HepG2 (cell line): ENCODE measurements around the gene AKAP9. TPM values are rescaled to one million over a fixed set of nuclear protein-coding genes. Genes with fewer than 3 reads are reported as not detected.

ENCODE experiments used
- ASH2L ChIP-seq: fragments of 300-600, 200-600 bp; sonication (generic); IDR thresholded peaks from 2 replicates; pipeline ENCODE4 v1.7.0; 2017; ENCODE audit warnings: low read depth, mild to moderate bottlenecking, moderate library complexity, mixed read lengths, low read length; ENCODE audit not compliant: insufficient read length
- ERF ChIP-seq: IDR thresholded peaks from 2 replicates; pipeline ENCODE4 v1.6.1; 2018; ENCODE audit warnings: missing biosample characterization, missing genetic modification reagents
- GATA4 ChIP-seq: sonication (generic); IDR thresholded peaks from 2 replicates; pipeline ENCODE4 v1.6.1; 2016; ENCODE audit warnings: antibody characterized with exemption, low read depth, borderline replicate concordance
- GFI1 ChIP-seq: sonication (generic); formaldehyde crosslinking; IDR thresholded peaks from 2 replicates; pipeline ENCODE4 v1.5.0; 2020; ENCODE audit warnings: missing genetic modification reagents, mild to moderate bottlenecking, borderline replicate concordance
- HDAC2 ChIP-seq: sonication (generic); formaldehyde crosslinking; IDR thresholded peaks from 2 replicates; pipeline ENCODE4 v1.4.0; 2020; ENCODE audit warnings: missing genetic modification reagents
- KDM2A ChIP-seq: sonication (generic); formaldehyde crosslinking; IDR thresholded peaks from 2 replicates; pipeline ENCODE4 v1.4.0; 2020; ENCODE audit warnings: low read depth, missing genetic modification reagents, borderline replicate concordance
- NFE2L1 ChIP-seq: sonication (generic); formaldehyde crosslinking; IDR thresholded peaks from 2 replicates; pipeline ENCODE4 v1.4.0; 2020; ENCODE audit warnings: missing genetic modification reagents, mild to moderate bottlenecking, borderline replicate concordance
- NR2F2 ChIP-seq: IDR thresholded peaks from 2 replicates; pipeline ENCODE4 v1.6.1; 2012; ENCODE audit warnings: low read depth, inconsistent platforms, borderline replicate concordance
- RAD21 ChIP-seq: fragments of 450-650 bp; formaldehyde crosslinking; IDR thresholded peaks from 2 replicates; pipeline ENCODE4 v1.5.0; 2020; ENCODE audit warnings: mild to moderate bottlenecking
- RAD51 ChIP-seq: fragments of 450-650 bp; IDR thresholded peaks from 2 replicates; pipeline ENCODE4 v1.6.1; 2016; ENCODE audit warnings: borderline replicate concordance
- RXRA ChIP-seq: sonication (generic); formaldehyde crosslinking; IDR thresholded peaks from 2 replicates; pipeline ENCODE4 v1.5.1; 2020; ENCODE audit warnings: missing genetic modification reagents
- SNAI1 ChIP-seq: sonication (generic); formaldehyde crosslinking; IDR thresholded peaks from 2 replicates; pipeline ENCODE4 v1.5.0; 2020; ENCODE audit warnings: mild to moderate bottlenecking, missing genetic modification reagents, borderline replicate concordance
- ZNF672 ChIP-seq: sonication (generic); formaldehyde crosslinking; IDR thresholded peaks from 2 replicates; pipeline ENCODE4 v1.8.1; 2022; ENCODE audit warnings: missing genetic modification reagents
- ZNF761 ChIP-seq: sonication (generic); formaldehyde crosslinking; conservative IDR thresholded peaks from 2 replicates; pipeline ENCODE4 v1.4.0; 2020; ENCODE audit warnings: mild to moderate bottlenecking, missing genetic modification reagents
- polyA plus RNA-seq, 8 experiments: library from polyadenylated mRNA; depleted of rRNA in 3 of 8; stranded (reverse) in 7 of 8; unstranded in 1 of 8; fragments of >200 nt; fragmentation: Illumina TruSeq in 4 of 8; extraction: Trizol in 4 of 8; gene quantifications; 2 replicates each; pipeline versions ENCODE4 v1.2.1 to v1.2.3, GENCODE V29; 2011 to 2016; ENCODE audit warnings: low read depth in 4 of 8, missing spikeins in 1 of 8, mixed read lengths in 1 of 8; ENCODE audit not compliant: insufficient read depth in 1 of 8
- total RNA-seq, 5 experiments: library from RNA; depleted of rRNA; stranded (reverse); fragments of >200 nt; fragmentation: Illumina TruSeq; extraction: Trizol; gene quantifications; 2 replicates each; pipeline ENCODE4 v1.2.3, GENCODE V29; 2016; ENCODE audit warnings: low read depth in 1 of 5
- TF ChIP-seq, protein P1 (sequence below), 2 experiments: sonication (generic) in 1 of 2; formaldehyde crosslinking in 1 of 2; IDR thresholded peaks; 2 replicates each; pipeline versions ENCODE4 v1.4.0 to v1.6.1; 2016 to 2020; ENCODE audit warnings: borderline replicate concordance in 1 of 2, low read depth in 1 of 2, mild to moderate bottlenecking in 1 of 2, missing genetic modification reagents in 1 of 2
- TF ChIP-seq, protein P2 (sequence below): sonication (generic); formaldehyde crosslinking; conservative IDR thresholded peaks from 2 replicates; pipeline ENCODE4 v1.4.0; 2020; ENCODE audit warnings: mild to moderate bottlenecking, missing genetic modification reagents, moderate library complexity
- TF ChIP-seq, protein P3 (sequence below): IDR thresholded peaks from 2 replicates; pipeline ENCODE4 v1.6.1; 2018; ENCODE audit warnings: missing genetic modification reagents, mild to moderate bottlenecking, missing compliant biosample characterization
- TF ChIP-seq, protein P4 (sequence below): sonication (generic); formaldehyde crosslinking; IDR thresholded peaks from 2 replicates; pipeline ENCODE4 v1.5.0; 2020; ENCODE audit warnings: mild to moderate bottlenecking, missing genetic modification reagents, moderate library complexity

The AKAP9 gene
- total and polyA plus RNA-seq, 2 of the 13 experiments (the other 11 are each of a cell fraction or from before 2014, with no cell fraction given), result 27.6 to 33.1 TPM

DNA sequence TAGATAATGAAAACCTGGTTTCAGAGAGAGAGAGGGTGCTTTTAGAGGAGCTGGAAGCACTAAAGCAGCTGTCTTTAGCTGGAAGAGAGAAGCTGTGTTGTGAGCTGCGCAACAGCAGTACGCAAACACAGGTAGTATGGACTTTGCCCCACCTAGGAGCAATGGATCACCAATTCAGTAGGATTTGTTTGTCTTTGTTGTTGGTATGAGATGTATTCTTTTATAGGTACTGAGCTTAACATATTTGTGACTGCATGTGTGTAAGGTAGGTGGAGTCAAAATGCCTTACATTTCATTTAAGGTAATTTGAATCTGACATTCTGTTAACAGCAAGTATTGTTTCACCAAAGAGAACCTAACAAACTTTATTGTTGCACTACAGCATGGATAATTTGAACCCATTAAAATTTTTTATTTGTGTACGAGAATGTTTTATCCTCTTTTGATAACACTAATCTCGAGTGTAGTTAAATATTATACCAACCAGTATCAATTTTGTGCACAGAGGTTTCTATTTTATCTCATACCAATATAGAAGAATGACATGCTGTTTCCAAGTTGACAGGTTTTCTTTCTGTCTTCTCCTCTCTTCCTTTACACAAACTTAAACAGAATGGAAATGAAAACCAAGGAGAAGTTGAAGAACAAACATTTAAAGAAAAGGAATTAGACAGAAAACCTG, 101.5 kb downstream of the AKAP9 start (continued):
- TF ChIP-seq, protein P1, sequence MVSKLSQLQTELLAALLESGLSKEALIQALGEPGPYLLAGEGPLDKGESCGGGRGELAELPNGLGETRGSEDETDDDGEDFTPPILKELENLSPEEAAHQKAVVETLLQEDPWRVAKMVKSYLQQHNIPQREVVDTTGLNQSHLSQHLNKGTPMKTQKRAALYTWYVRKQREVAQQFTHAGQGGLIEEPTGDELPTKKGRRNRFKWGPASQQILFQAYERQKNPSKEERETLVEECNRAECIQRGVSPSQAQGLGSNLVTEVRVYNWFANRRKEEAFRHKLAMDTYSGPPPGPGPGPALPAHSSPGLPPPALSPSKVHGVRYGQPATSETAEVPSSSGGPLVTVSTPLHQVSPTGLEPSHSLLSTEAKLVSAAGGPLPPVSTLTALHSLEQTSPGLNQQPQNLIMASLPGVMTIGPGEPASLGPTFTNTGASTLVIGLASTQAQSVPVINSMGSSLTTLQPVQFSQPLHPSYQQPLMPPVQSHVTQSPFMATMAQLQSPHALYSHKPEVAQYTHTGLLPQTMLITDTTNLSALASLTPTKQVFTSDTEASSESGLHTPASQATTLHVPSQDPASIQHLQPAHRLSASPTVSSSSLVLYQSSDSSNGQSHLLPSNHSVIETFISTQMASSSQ (IDR thresholded peaks at IDR 0.05; ENCODE audit: low read depth), result peak; percentile 81; the same call in 1 of the 2 replicates
- TF ChIP-seq, protein P1 (CRISPR knock-in tag; IDR thresholded peaks at IDR 0.05; ENCODE audit: borderline replicate concordance), result peak; percentile 86
- TF ChIP-seq ZNF761 (CRISPR knock-in tag) (no peak; the same call in 1 of the 2 replicates), RAD21 (CRISPR knock-in tag) (0 out of 2 replicates have a peak, but pooled peaks have one; percentile 36), KDM2A (CRISPR knock-in tag) (0 out of 2 replicates have a peak, but pooled peaks have one; percentile 37), HDAC2 (peak; percentile 93), SNAI1 (CRISPR knock-in tag) (no peak), ERF (0 out of 2 replicates have a peak, but pooled peaks have one; percentile 46), RXRA (CRISPR knock-in tag) (no peak; the same call in 1 of the 2 replicates), RAD51 (no peak), GFI1 (CRISPR knock-in tag) (peak; percentile 90), NFE2L1 (CRISPR knock-in tag) (no peak), ZNF672 (no peak), ASH2L (peak; percentile 83), NR2F2 (peak; percentile 20; the same call in 1 of the 2 replicates), GATA4 (no peak)
- TF ChIP-seq, protein P2, sequence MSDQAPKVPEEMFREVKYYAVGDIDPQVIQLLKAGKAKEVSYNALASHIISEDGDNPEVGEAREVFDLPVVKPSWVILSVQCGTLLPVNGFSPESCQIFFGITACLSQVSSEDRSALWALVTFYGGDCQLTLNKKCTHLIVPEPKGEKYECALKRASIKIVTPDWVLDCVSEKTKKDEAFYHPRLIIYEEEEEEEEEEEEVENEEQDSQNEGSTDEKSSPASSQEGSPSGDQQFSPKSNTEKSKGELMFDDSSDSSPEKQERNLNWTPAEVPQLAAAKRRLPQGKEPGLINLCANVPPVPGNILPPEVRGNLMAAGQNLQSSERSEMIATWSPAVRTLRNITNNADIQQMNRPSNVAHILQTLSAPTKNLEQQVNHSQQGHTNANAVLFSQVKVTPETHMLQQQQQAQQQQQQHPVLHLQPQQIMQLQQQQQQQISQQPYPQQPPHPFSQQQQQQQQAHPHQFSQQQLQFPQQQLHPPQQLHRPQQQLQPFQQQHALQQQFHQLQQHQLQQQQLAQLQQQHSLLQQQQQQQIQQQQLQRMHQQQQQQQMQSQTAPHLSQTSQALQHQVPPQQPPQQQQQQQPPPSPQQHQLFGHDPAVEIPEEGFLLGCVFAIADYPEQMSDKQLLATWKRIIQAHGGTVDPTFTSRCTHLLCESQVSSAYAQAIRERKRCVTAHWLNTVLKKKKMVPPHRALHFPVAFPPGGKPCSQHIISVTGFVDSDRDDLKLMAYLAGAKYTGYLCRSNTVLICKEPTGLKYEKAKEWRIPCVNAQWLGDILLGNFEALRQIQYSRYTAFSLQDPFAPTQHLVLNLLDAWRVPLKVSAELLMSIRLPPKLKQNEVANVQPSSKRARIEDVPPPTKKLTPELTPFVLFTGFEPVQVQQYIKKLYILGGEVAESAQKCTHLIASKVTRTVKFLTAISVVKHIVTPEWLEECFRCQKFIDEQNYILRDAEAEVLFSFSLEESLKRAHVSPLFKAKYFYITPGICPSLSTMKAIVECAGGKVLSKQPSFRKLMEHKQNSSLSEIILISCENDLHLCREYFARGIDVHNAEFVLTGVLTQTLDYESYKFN (CRISPR knock-in tag), result peak; percentile 96
- TF ChIP-seq, protein P3, sequence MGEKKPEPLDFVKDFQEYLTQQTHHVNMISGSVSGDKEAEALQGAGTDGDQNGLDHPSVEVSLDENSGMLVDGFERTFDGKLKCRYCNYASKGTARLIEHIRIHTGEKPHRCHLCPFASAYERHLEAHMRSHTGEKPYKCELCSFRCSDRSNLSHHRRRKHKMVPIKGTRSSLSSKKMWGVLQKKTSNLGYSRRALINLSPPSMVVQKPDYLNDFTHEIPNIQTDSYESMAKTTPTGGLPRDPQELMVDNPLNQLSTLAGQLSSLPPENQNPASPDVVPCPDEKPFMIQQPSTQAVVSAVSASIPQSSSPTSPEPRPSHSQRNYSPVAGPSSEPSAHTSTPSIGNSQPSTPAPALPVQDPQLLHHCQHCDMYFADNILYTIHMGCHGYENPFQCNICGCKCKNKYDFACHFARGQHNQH (CRISPR knock-in tag), result peak; percentile 62; the same call in 1 of the 2 replicates
- TF ChIP-seq, protein P4, sequence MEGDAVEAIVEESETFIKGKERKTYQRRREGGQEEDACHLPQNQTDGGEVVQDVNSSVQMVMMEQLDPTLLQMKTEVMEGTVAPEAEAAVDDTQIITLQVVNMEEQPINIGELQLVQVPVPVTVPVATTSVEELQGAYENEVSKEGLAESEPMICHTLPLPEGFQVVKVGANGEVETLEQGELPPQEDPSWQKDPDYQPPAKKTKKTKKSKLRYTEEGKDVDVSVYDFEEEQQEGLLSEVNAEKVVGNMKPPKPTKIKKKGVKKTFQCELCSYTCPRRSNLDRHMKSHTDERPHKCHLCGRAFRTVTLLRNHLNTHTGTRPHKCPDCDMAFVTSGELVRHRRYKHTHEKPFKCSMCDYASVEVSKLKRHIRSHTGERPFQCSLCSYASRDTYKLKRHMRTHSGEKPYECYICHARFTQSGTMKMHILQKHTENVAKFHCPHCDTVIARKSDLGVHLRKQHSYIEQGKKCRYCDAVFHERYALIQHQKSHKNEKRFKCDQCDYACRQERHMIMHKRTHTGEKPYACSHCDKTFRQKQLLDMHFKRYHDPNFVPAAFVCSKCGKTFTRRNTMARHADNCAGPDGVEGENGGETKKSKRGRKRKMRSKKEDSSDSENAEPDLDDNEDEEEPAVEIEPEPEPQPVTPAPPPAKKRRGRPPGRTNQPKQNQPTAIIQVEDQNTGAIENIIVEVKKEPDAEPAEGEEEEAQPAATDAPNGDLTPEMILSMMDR, result no peak
